ENCODE results near the gene HEBP2.

- TF ChIP-seq DNMT3B (CRISPR knock-in tag; conservative IDR thresholded peaks at IDR 0.05) (no peak), ZMYM2 (CRISPR knock-in tag; IDR thresholded peaks at IDR 0.05) (no peak), MLX (CRISPR knock-in tag; IDR thresholded peaks at IDR 0.05) (no peak)
- TF ChIP-seq, protein P1, sequence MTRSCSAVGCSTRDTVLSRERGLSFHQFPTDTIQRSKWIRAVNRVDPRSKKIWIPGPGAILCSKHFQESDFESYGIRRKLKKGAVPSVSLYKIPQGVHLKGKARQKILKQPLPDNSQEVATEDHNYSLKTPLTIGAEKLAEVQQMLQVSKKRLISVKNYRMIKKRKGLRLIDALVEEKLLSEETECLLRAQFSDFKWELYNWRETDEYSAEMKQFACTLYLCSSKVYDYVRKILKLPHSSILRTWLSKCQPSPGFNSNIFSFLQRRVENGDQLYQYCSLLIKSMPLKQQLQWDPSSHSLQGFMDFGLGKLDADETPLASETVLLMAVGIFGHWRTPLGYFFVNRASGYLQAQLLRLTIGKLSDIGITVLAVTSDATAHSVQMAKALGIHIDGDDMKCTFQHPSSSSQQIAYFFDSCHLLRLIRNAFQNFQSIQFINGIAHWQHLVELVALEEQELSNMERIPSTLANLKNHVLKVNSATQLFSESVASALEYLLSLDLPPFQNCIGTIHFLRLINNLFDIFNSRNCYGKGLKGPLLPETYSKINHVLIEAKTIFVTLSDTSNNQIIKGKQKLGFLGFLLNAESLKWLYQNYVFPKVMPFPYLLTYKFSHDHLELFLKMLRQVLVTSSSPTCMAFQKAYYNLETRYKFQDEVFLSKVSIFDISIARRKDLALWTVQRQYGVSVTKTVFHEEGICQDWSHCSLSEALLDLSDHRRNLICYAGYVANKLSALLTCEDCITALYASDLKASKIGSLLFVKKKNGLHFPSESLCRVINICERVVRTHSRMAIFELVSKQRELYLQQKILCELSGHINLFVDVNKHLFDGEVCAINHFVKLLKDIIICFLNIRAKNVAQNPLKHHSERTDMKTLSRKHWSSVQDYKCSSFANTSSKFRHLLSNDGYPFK (CRISPR knock-in tag; IDR thresholded peaks at IDR 0.05; ENCODE audit: borderline replicate concordance) = no peak
These were observed 3.7 kb upstream of the HEBP2 start for GRCh38 chr6:138400326-138400725.
